DND-41 (cell line): ENCODE results near the gene JAM2.

Source experiments
- CTCF ChIP-seq: IDR thresholded peaks from 2 replicates; pipeline ENCODE4 v1.5.1; 2012; ENCODE audit warnings: borderline replicate concordance, low read length, moderate library complexity, mild to moderate bottlenecking; ENCODE audit not compliant: poor library complexity, severe bottlenecking; ENCODE audit errors: extremely low read depth
- EZH2 ChIP-seq: IDR thresholded peaks from 3 replicates; pipeline ENCODE4 v1.6.1; 2012; ENCODE audit warnings: borderline replicate concordance, low read depth, mild to moderate bottlenecking, moderate library complexity, low read length, inconsistent platforms; ENCODE audit not compliant: severe bottlenecking

GRCh38 chr21:25691976-25692375, 52.9 kb downstream of the JAM2 start:
- TF ChIP-seq CTCF = no peak
- no peak for TF ChIP-seq EZH2
